IMR-90 (cell line): ENCODE measurements around the gene MXRA5. TPM values are rescaled to one million over a fixed set of nuclear protein-coding genes. Genes with fewer than 3 reads are reported as not detected.
A peak's percentile ranks its signal among the peaks of the same experiment; 100 is the strongest.

Experiments used
- ATAC-seq: fragments of 200-7000 bp; cut with Tn5 transposase; 2 replicates; pipeline ENCODE4 v1.9.1; 2020; ENCODE audit warnings: low read depth, mild to moderate bottlenecking, moderate library complexity
- BruUV-seq: library from RNA; stranded (reverse); fragments of 400-500 nt; replicated peaks from 2 replicates; lab custom pipeline; 2021; lab: Mats Ljungman, UMichigan
- CTCF ChIA-PET: fragments of 300-600 bp; formaldehyde crosslinking; extraction: SDS; loops from one replicate; lab custom pipeline; 2021; ENCODE audit warnings: antibody characterized with exemption; lab: Yijun Ruan, JAX
- POLR2A ChIA-PET: fragments of 300-600 bp; sonication (Branson Sonifier 250); formaldehyde crosslinking; loops from one replicate; lab custom pipeline; 2022; ENCODE audit warnings: antibody characterized with exemption; ENCODE audit not compliant: unreplicated experiment; lab: Charles Lee
- DNase-seq: peaks from one replicate; pipeline ENCODE4 v3.0.0; 2013
- H2AFZ ChIP-seq: replicated peaks from 2 replicates; pipeline ENCODE3; 2013; ENCODE audit warnings: low read length, mild to moderate bottlenecking; ENCODE audit not compliant: poor library complexity
- H2AK5ac ChIP-seq: 2 replicates; pipeline ENCODE4 v1.6.1; 2013; ENCODE audit warnings: low read depth, low read length, inconsistent platforms
- H2AK9ac ChIP-seq: replicated peaks from 2 replicates; pipeline ENCODE3; 2013; ENCODE audit warnings: mild to moderate bottlenecking, low read depth, low read length, moderate library complexity; ENCODE audit not compliant: poor library complexity
- H2BK120ac ChIP-seq: 2 replicates; pipeline ENCODE4 v1.6.1; 2013; ENCODE audit warnings: low read depth, low read length, inconsistent platforms
- H2BK15ac ChIP-seq: 3 replicates; pipeline ENCODE4 v1.6.1; 2013; ENCODE audit warnings: low read depth, low read length, inconsistent platforms
- H2BK20ac ChIP-seq: 2 replicates; pipeline ENCODE4 v1.6.1; 2013; ENCODE audit warnings: low read depth, mild to moderate bottlenecking, inconsistent platforms, low read length, moderate library complexity
- H2BK5ac ChIP-seq: 2 replicates; pipeline ENCODE4 v1.6.1; 2013; ENCODE audit warnings: mild to moderate bottlenecking, low read depth, low read length, inconsistent platforms; ENCODE audit not compliant: poor library complexity, severe bottlenecking
- H3K14ac ChIP-seq: replicated peaks from 2 replicates; pipeline ENCODE4 v1.6.1; 2013; ENCODE audit warnings: low read depth, low read length, inconsistent platforms
- H3K18ac ChIP-seq: 2 replicates; pipeline ENCODE4 v1.6.1; 2013; ENCODE audit warnings: low read depth, low read length, control low read depth
- H3K23ac ChIP-seq: 2 replicates; pipeline ENCODE4 v1.6.1; 2013; ENCODE audit warnings: low read depth, low read length, inconsistent platforms
- H3K27ac ChIP-seq: 2 replicates; pipeline ENCODE4 v1.5.1; 2013; ENCODE audit warnings: mild to moderate bottlenecking, control low read depth, low read length; ENCODE audit not compliant: insufficient read depth
- H3K27me3 ChIP-seq: 2 replicates; pipeline ENCODE4 v1.6.1; 2013; ENCODE audit warnings: low read length; ENCODE audit not compliant: control insufficient read depth, insufficient read depth
- H3K36me3 ChIP-seq: 2 replicates; pipeline ENCODE4 v1.6.1; 2013; ENCODE audit warnings: low read length, mixed read lengths; ENCODE audit not compliant: control insufficient read depth, insufficient read depth
- H3K4ac ChIP-seq: 2 replicates; pipeline ENCODE4 v1.6.1; 2013; ENCODE audit warnings: low read depth, low read length, inconsistent platforms
- H3K4me1 ChIP-seq: 2 replicates; pipeline ENCODE4 v1.6.1; 2013; ENCODE audit warnings: low read length, mixed read lengths; ENCODE audit not compliant: control insufficient read depth, insufficient read depth
- H3K4me2 ChIP-seq: 2 replicates; pipeline ENCODE4 v1.6.1; 2013; ENCODE audit warnings: low read depth, mild to moderate bottlenecking, control low read depth, low read length, moderate library complexity
- H3K4me3 ChIP-seq: 2 replicates; pipeline ENCODE4 v1.5.1; 2013; ENCODE audit warnings: low read depth, mild to moderate bottlenecking, control low read depth, low read length, moderate library complexity; ENCODE audit not compliant: insufficient read depth
- H3K56ac ChIP-seq: 2 replicates; pipeline ENCODE4 v1.6.1; 2013; ENCODE audit warnings: low read length, inconsistent platforms; ENCODE audit not compliant: insufficient read depth; ENCODE audit errors: extremely low read depth
- H3K79me1 ChIP-seq, 2 experiments: 2 replicates each; pipeline ENCODE4 v1.6.1; 2013; ENCODE audit warnings: low read length in 2 of 2, inconsistent platforms in 1 of 2, low read depth in 1 of 2
- H3K9ac ChIP-seq: 2 replicates; pipeline ENCODE4 v1.6.1; 2013; ENCODE audit warnings: low read depth, low read length, control low read depth
- H3K9me1 ChIP-seq: 2 replicates; pipeline ENCODE4 v1.6.1; 2013; ENCODE audit warnings: low read length, inconsistent platforms; ENCODE audit not compliant: insufficient read depth
- H3K9me3 ChIP-seq: 2 replicates; pipeline ENCODE4 v1.6.1; 2013; ENCODE audit warnings: low read length; ENCODE audit not compliant: control insufficient read depth, insufficient read depth
- H4K20me1 ChIP-seq: 2 replicates; pipeline ENCODE4 v1.6.1; 2013; ENCODE audit warnings: low read length, inconsistent platforms; ENCODE audit not compliant: insufficient read depth
- H4K5ac ChIP-seq: 2 replicates; pipeline ENCODE4 v1.6.1; 2013; ENCODE audit warnings: mild to moderate bottlenecking, low read depth, low read length, control low read depth
- H4K8ac ChIP-seq, 2 experiments: 2 replicates each; pipeline ENCODE4 v1.6.1; 2013; ENCODE audit warnings: low read depth in 2 of 2, low read length in 2 of 2, control low read depth in 1 of 2, inconsistent platforms in 1 of 2
- H4K91ac ChIP-seq: 2 replicates; pipeline ENCODE4 v1.6.1; 2013; ENCODE audit warnings: low read depth, low read length, inconsistent platforms; ENCODE audit not compliant: insufficient read depth
- CHD1 ChIP-seq: IDR thresholded peaks from 2 replicates; pipeline ENCODE4 v1.6.1; 2012; ENCODE audit warnings: low read depth, low read length, improper control_type of control experiment
- MAZ ChIP-seq: IDR thresholded peaks from 2 replicates; pipeline ENCODE4 v1.6.1; 2012; ENCODE audit warnings: low read depth, mild to moderate bottlenecking, low read length, improper control_type of control experiment, moderate library complexity, borderline replicate concordance
- NFE2L2 ChIP-seq: fragments of 150-350 bp; IDR thresholded peaks from 2 replicates; pipeline ENCODE4 v1.6.1; 2016; ENCODE audit warnings: low read depth, mild to moderate bottlenecking, low read length
- RAD21 ChIP-seq: IDR thresholded peaks from 2 replicates; pipeline ENCODE4 v1.6.1; 2012; ENCODE audit warnings: low read length, improper control_type of control experiment
- RFX5 ChIP-seq: IDR thresholded peaks from 2 replicates; pipeline ENCODE4 v1.8.0; 2012; ENCODE audit warnings: low read depth, mild to moderate bottlenecking, low read length, moderate library complexity
- WGBS, 2 experiments: methylation state at CpG; one replicate each; pipeline versions ENCODE4 v1.1.5 to v1.1.7; 2013; ENCODE audit warnings: missing lambda C conversion rate in 2 of 2; ENCODE audit not compliant: insufficient read length in 1 of 2; ENCODE audit errors: extremely low coverage in 2 of 2; 5-methylcytosine and 5-hydroxymethylcytosine counted together
- dilution Hi-C: fragments of 300-500 bp; cut with HindIII; formaldehyde crosslinking; loops from one replicate; pipeline ENCODE4 v1.14.3; 2018; ENCODE audit warnings: low sequenced_read_pairs; ENCODE audit not compliant: unreplicated experiment
- in situ Hi-C: fragments of 300-500 bp; cut with MboI; formaldehyde crosslinking; loops from 3 replicates; pipeline ENCODE4 v1.14.3; 2019; ENCODE audit warnings: low sequenced_read_pairs, inconsistent platforms, mixed read lengths
- intact Hi-C: fragments of 100-400 bp; cut with micrococcal nuclease; formaldehyde crosslinking; loops from 2 replicates; pipeline ENCODE4 v1.10.0; 2022
- polyA plus RNA-seq, 3 experiments: library from polyadenylated mRNA; depleted of rRNA; stranded (reverse); fragments of >200 nt; gene quantifications; 2 replicates each; pipeline ENCODE4 v1.2.3, GENCODE V29; 2012; ENCODE audit warnings: low replicate concordance in 1 of 3
- total RNA-seq: library from RNA; depleted of rRNA; stranded (reverse); fragments of >200 nt; gene quantifications from 2 replicates; pipeline ENCODE4 v1.2.3, GENCODE V29; 2012

MXRA5 gene
- total and polyA plus RNA-seq, 2 of the 4 experiments (the other 2 are of a cell fraction) = 1.1 to 1.2 TPM

DNA sequence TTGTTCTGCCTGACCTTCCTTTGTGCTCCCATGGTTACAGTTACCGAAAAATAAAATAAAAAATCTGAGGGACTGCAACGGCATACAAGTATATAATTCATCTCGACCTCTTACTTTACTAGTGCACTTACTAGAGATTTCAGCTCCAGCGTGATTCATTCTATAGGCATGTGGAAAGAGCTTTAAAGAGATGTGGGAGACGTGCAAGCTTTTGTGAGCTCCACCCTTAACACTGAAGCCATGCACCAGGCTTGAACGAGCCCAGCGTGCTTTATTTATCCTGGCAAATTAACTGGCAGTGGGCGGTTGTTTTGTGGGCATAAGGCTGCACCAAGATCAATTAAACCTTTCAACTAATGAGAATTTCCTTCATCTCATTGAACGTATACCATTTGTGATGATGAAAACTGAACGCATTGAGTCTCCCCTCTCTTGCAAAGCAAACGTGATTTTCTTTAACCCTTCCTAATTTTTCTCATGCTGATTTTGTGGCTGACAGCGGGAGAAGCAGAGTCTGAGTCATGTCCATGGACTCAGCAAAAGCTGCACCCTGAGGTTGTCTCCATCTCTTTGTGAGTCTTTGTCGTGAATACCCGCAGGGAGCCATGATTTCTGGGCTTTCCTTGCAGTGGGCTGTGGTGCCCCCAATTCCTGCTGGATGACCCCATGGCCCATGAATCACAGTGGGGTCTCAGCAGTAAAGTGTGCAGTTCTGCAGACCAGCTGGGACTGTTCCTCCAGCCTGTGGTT, 60.1 kb downstream of the MXRA5 start:
- WGBS, 2 experiments = no CpG with 5 or more reads among the region's 14 CpGs
- H3K4me1 ChIP-seq = peaks cover 3% of the 10 kb centered on the region
- no TSS peak for BruUV-seq
- intact Hi-C loops (no loop called here), in situ Hi-C loops (no loop called here), dilution Hi-C loops (no loop called here)
- H2AFZ ChIP-seq = peak overlapping the region; percentile 69
- no peaks in the 10 kb centered on the region for H3K9me3 ChIP-seq
- TF ChIP-seq MAZ (no peak), NFE2L2 (no peak), RAD21 (no peak), CHD1 (no peak), RFX5 (no peak)
- H4K5ac ChIP-seq = peak overlapping the region; percentile 84; the same call in 1 of the 2 replicates
- H4K91ac ChIP-seq = peak overlapping the region; percentile 75
- peak overlapping the region; percentile 47 to 65 for H4K8ac ChIP-seq
- H3K14ac ChIP-seq = peak overlapping the region; percentile 25
- ATAC-seq = peak; percentile 94
- H3K56ac ChIP-seq = peak overlapping the region; percentile 47; the same call in 1 of the 2 replicates
- no peaks in the 10 kb centered on the region for H3K27me3 ChIP-seq
- peak; percentile 74 for DNase-seq
- no peak overlapping the region for H3K9ac ChIP-seq
- POLR2A ChIA-PET = interaction anchor here (0.5 kb wide), 1 partner anchor 13 kb away, joined by 7 read pairs; no protein-coding TSS in a partner anchor
- peak overlapping the region; percentile 72; the same call in 1 of the 2 replicates for H3K4me2 ChIP-seq
- H4K20me1 ChIP-seq = no peaks in the 10 kb centered on the region
- H3K23ac ChIP-seq = 0 out of 2 replicates have a peak overlapping the region, but pooled peaks have one; percentile 3
- no peaks in the 10 kb centered on the region for H3K9me1 ChIP-seq
- H3K36me3 ChIP-seq = no peaks in the 10 kb centered on the region
- no peak overlapping the region; the same call in 1 of the 2 replicates for H2AK5ac ChIP-seq
- H3K18ac ChIP-seq = peak overlapping the region; percentile 82; the same call in 1 of the 2 replicates
- peak overlapping the region; percentile 87 for H3K27ac ChIP-seq
- H2BK15ac ChIP-seq = peak overlapping the region; percentile 39; the same call in 1 of the 3 replicates
- H2BK120ac ChIP-seq = peak overlapping the region; percentile 83
- peak overlapping the region; percentile 29; the same call in 1 of the 2 replicates for H3K4me3 ChIP-seq
- H2BK5ac ChIP-seq = peak overlapping the region; percentile 86
- CTCF ChIA-PET = no interaction called here
- peak overlapping the region; percentile 77 for H3K4ac ChIP-seq
- no peak overlapping the region for H2AK9ac ChIP-seq
- H2BK20ac ChIP-seq = peak overlapping the region; percentile 41
- H3K79me1 ChIP-seq = no peaks in the 10 kb centered on the region
